ENCODE measurements around the gene SDC3.
"Not testable (repeated sequence)": the region's sequence is repeated elsewhere in the genome, so short reads cannot be mapped to it uniquely, and the experiment has no call there.

SDC3 gene

GRCh38 chr1:30950700-30951099 is 42.1 kb upstream of the SDC3 start:
- no peak for TF ChIP-seq CTCF (IDR thresholded peaks at IDR 0.05; ENCODE audit: low read depth, low read length, missing control alignments)
- peaks cover 62% of the 10 kb centered on the region for H3K36me3 ChIP-seq (replicated peaks)
- no peak overlapping the region for H3K27ac ChIP-seq
- DNase-seq = no peak
- in situ Hi-C loops (cut with HindIII; ENCODE audit: low pct_ligation_motif_present, low sequenced_read_pairs) = no loop called here
- H3K4me3 ChIP-seq (ENCODE audit: low read depth, low read length) = no peak overlapping the region
- no peaks in the 10 kb centered on the region for H3K27me3 ChIP-seq (replicated peaks)

DNA sequence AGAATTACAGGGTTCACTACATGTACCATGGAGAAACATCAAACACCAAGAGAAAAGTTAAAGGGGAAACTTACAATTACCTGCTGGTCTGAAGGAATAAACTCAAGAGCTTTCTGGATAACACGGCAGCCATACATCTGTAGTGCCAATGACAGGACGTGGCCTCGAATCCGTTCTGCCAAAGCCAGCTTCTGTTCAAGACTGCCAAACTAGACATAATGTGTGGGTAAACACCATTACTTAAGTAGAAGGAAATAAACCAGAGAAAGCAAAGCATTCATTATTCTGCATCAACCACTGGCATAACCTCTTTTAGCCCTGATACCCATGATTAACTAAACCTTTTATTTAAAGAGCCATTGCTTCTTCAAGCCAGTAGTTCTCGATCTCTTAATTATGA is 41.5 kb upstream of the SDC3 start:
- no peak for TF ChIP-seq CTCF (IDR thresholded peaks at IDR 0.05; ENCODE audit: low read depth, low read length, missing control alignments)
- in situ Hi-C loops (cut with HindIII; ENCODE audit: low pct_ligation_motif_present, low sequenced_read_pairs) = no loop called here
- peaks cover 68% of the 10 kb centered on the region for H3K36me3 ChIP-seq (replicated peaks)
- no peak overlapping the region for H3K4me3 ChIP-seq (ENCODE audit: low read depth, low read length)
- no peaks in the 10 kb centered on the region for H3K27me3 ChIP-seq (replicated peaks)
- no peak overlapping the region for H3K27ac ChIP-seq
- no peak for DNase-seq

DNA sequence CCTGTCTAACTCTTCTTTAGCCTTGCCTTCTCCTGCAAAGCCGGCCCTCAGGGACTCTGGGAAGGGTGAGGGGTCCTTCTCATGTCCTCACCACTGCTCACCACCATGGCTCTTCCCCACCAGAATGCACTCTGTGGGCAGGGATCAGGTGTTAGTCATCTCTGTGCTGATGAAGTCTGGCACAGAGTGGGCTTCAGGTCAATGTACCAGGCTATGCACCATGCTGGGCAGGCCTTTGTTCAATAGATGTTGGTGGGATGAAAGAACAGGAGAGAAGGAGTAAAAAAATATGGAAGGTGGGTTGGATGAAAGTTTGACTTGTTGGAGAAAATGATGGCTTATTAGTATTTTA is 40.9 kb upstream of the SDC3 start:
- DNase-seq; H3K4me3 ChIP-seq (ENCODE audit: low read depth, low read length); H3K27me3 ChIP-seq (replicated peaks); in situ Hi-C loops (cut with HindIII; ENCODE audit: low pct_ligation_motif_present, low sequenced_read_pairs); H3K27ac ChIP-seq: not testable (repeated sequence)
- peaks cover 71% of the 10 kb centered on the region for H3K36me3 ChIP-seq (replicated peaks)

DNA sequence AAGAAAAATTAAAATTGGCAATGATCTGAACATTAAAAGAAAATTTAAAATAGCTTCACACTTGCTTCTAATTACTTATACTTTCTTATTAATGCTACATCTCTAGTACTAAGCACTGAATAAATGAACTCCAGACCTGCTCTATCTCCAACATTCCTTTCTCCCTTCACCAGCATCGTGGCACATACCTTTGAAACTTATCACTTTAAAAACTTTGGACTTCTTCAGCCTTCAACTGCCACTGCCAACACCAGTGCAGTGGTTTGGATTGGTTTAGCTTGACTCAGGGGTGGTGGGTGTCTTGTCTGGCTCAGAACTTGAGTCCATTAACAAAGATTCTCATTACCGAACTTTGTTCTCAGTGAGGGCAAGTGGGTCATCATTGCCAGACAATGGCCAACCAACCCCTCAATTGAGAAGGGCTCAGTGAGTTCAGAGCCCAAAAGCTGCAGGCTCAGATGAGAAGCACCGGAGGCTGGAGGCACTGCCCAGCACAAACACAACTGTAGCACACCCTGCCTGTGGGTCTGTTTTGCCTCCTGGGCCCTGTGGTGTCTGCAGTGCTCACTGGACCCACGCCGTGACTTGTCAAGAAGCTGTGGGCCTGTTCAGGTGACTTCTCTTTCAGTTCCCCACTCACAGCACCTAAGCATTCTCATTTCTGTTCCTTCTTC is 40.4 kb upstream of the SDC3 start:
- peaks cover 70% of the 10 kb centered on the region for H3K36me3 ChIP-seq (replicated peaks)
- H3K27ac ChIP-seq; DNase-seq; H3K27me3 ChIP-seq (replicated peaks); H3K4me3 ChIP-seq (ENCODE audit: low read depth, low read length); in situ Hi-C loops (cut with HindIII; ENCODE audit: low pct_ligation_motif_present, low sequenced_read_pairs): not testable (repeated sequence)

- Histone ChIP-seq H3K36me3 (replicated peaks) (peaks cover 70% of the 10 kb centered on the region), H3K27ac (no peak overlapping the region), H3K27me3 (replicated peaks) (no peaks in the 10 kb centered on the region), H3K4me3 (ENCODE audit: low read depth, low read length) (no peak overlapping the region)
- no peak for DNase-seq
- TF ChIP-seq CTCF (IDR thresholded peaks at IDR 0.05; ENCODE audit: low read depth, low read length, missing control alignments) = no peak
- in situ Hi-C loops (cut with HindIII; ENCODE audit: low pct_ligation_motif_present, low sequenced_read_pairs) = no loop called here
Observed at GRCh38 chr1:30948278-30948677, 39.7 kb upstream of the SDC3 start.

- no peaks in the 10 kb centered on the region for H3K27me3 ChIP-seq (replicated peaks)
- H3K36me3 ChIP-seq (replicated peaks) = peaks cover 67% of the 10 kb centered on the region
- no peak for TF ChIP-seq CTCF (IDR thresholded peaks at IDR 0.05; ENCODE audit: low read depth, low read length, missing control alignments)
- H3K27ac ChIP-seq = no peak overlapping the region
- no peak overlapping the region for H3K4me3 ChIP-seq (ENCODE audit: low read depth, low read length)
- DNase-seq = no peak
- in situ Hi-C loops (cut with HindIII; ENCODE audit: low pct_ligation_motif_present, low sequenced_read_pairs) = no loop called here
Observed at GRCh38 chr1:30947212-30947611, 38.7 kb upstream of the SDC3 start.

GRCh38 chr1:30942326-30942963 is 33.9 kb upstream of the SDC3 start:
- in situ Hi-C loops (cut with HindIII; ENCODE audit: low pct_ligation_motif_present, low sequenced_read_pairs) = no loop called here
- TF ChIP-seq CTCF (IDR thresholded peaks at IDR 0.05; ENCODE audit: low read depth, low read length, missing control alignments) = no peak
- H3K36me3 ChIP-seq (replicated peaks) = peaks cover 60% of the 10 kb centered on the region
- DNase-seq = peak; percentile 49
- H3K27me3 ChIP-seq (replicated peaks) = no peaks in the 10 kb centered on the region
- H3K4me3 ChIP-seq (ENCODE audit: low read depth, low read length) = no peak overlapping the region
- no peak overlapping the region for H3K27ac ChIP-seq

Data from brain microvascular endothelial cell (primary cell).